Measurements from ENCODE around the gene CHN2.

Gene CHN2

DNA sequence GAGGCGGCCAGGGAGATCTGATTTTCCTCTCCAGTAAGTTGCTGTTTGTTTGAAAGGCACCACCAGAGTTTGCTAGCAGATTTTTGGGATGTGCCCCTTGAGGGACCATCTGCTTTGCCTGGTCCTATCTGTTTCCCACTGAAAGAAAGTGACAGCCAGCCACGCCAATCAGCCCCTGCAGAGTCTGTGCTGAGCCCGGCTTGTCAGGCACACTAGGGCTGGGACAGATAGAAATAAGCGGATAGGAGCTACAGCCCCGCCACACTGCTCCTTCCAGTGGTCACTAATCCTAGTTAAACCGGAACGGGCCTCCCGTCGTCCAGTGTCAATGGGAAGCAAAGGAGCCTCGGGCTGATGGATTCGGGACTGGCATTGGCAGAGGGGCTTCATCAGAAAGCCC, 207.2 kb downstream of the CHN2 start:
- DNase-seq (ENCODE audit: low spot score), result no peak

- no peak for DNase-seq (ENCODE audit: low spot score)
These were observed 211.3 kb downstream of the CHN2 start for GRCh38 chr7:29405891-29406290.

DNA sequence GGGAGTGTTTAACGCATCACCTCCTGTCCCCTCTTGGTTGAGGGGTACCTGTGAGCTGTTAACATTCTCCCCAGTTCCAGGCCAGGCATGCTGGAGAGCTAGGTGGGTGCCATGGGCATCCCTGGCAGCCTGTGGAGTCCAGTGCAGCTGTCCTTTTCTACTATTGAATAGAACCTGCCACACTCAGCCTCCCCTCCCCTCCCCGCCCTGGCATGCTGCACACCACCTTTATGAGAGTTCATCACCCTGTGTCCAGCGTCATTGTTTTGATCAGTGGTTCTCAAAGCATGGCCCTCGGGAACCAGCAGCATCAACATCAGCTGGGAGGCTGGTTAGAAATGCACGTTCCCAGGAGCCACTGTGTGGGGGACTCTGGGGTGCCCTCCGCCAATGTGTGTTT, 211.8 kb downstream of the CHN2 start:
- no peak for DNase-seq (ENCODE audit: low spot score)

GRCh38 chr7:29408841-29409243, 214.3 kb downstream of the CHN2 start:
- DNase-seq (ENCODE audit: low spot score), result peak; percentile 88

- no peak for DNase-seq (ENCODE audit: low spot score)
These were observed 216.4 kb downstream of the CHN2 start for GRCh38 chr7:29410996-29411395.

DNA sequence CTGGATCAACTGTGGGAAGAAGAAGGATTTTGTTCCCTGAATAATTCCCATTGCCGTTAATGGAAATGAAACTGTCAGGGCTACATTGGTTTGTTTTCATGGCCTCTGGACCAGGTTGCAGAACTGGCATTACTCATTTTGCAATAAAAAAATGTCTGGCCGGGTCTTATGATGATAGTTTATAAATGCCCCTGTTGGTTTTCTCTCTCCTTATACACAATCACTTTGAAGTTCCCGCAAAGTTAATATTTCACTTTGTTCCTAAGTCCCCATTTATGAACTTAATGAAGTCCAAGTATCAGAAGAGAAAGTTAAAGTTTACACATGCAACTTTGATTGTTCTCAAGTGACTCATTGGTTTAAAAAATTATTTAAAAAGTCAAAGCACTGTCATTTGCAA, 218.3 kb downstream of the CHN2 start:
- no peak for DNase-seq (ENCODE audit: low spot score)

DNA sequence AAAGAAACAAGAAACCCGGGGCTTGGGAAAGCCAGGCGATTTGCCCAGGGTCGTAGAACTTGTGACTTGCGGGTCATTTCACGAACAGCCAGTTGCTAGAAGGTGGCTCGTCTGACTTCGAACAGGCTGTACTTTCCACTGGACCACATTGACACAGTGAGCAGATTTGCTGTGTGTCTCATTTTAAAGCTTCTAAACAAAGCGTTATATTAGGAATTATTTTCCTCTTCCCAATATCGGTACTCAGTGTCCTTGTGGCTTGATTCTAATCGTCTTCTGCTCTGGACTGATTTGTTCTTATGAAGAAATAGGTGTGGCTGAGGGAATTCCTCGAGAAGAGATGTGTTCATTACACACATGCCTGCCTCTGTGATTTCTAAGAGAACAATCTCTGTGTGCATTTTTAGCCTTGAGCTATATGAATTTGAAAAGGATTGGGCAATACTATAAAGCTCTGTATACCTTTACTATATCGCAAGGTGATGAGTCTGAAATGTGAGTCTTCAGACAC, 219.1 kb downstream of the CHN2 start:
- no peak for DNase-seq (ENCODE audit: low spot score)

GRCh38 chr7:29414216-29414615, 219.6 kb downstream of the CHN2 start:
- DNase-seq (ENCODE audit: low spot score), result no peak

- no peak for DNase-seq (ENCODE audit: low spot score)
These were observed 220.6 kb downstream of the CHN2 start for GRCh38 chr7:29415215-29415614.

DNA sequence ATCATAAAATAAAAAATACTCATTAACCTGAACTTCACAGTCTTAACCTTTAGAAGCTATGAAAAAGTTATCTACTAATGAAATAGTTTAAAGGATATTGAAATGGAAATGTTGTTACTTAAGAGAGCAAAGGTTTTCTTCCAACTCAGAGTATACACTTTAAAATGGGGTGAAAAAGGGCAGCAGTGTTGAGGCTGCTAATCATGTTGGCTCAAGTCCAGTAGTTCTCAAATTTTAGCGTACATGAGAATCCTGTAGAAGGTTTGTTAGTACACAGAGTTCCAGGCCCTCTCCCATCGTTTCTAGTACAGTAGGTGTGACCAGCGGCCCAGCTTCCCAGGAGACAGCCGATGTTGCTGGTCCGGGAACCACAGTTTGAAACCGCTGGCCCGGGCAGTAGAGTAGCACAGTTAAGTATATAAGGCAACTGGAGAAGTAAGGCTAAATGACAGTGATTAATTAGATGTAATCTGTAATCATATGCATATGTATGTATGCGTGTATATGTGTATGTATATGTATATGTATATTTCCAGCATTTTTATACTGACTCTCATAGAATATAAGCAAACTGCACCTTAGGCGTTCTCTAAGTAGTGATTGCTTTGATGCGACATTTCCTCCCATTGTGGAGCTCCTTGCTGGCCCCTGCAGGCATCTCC, 221.8 kb downstream of the CHN2 start:
- DNase-seq (ENCODE audit: low spot score), result no peak

DNA sequence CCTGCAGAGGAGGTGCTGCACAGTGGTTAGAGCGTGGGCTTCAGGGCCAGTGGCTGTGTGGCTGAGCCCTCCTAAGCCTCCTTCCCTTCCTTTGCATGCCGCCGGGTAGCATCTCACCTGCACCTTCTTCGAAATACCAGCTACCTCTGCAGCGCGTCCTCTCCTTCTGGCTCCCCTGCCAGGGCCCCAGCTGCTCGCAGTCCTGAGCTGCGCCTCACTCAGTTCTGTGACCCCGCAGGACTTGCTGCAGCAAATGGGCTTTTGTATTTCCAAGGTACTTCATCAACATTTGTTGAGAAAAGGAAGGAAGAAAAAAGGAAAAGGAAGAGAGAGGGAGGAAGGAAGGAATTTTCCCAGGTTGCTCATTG, 222.3 kb downstream of the CHN2 start:
- no peak for DNase-seq (ENCODE audit: low spot score)

DNA sequence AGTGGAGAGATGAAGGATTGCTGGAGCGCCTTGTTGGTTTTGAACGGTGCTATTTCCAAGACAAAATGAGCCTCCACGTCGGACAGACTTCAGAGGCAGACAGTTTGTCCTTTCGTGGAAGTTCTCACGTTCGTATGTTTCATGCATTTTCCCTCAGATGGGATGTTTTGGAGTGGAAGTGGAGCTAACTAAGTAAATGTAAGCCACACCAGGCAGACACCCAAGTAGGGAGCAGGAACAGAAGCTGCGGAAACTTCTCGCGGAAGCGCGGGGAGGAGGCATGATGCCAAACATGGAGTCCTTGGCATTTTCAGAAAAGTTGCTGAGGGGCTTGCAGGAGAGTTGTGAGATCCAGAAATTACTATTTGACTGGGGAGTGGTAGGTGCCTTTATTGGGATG, 223.5 kb downstream of the CHN2 start:
- DNase-seq (ENCODE audit: low spot score), result no peak

DNA sequence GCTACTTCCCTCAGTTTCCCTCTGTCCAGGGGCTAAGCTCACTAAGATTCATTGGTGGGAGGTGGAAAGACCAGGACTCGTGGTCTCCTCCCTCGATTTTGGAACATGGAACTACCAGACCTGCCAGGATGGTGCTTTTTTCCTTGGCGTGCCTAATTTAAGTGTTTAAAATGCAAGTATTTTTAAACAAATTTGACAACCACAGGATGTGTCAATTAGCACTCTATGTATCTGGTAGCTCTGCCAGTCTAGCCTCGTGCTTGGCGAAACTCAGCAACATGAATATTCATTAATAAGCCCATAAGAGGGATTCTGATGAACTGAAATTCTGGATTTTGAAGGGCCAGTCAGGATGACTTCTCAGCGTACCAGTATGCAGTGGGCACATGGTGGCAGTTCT, 224.1 kb downstream of the CHN2 start:
- DNase-seq (ENCODE audit: low spot score), result no peak

GRCh38 chr7:29420011-29420410, 225.4 kb downstream of the CHN2 start:
- no peak for DNase-seq (ENCODE audit: low spot score)

DNA sequence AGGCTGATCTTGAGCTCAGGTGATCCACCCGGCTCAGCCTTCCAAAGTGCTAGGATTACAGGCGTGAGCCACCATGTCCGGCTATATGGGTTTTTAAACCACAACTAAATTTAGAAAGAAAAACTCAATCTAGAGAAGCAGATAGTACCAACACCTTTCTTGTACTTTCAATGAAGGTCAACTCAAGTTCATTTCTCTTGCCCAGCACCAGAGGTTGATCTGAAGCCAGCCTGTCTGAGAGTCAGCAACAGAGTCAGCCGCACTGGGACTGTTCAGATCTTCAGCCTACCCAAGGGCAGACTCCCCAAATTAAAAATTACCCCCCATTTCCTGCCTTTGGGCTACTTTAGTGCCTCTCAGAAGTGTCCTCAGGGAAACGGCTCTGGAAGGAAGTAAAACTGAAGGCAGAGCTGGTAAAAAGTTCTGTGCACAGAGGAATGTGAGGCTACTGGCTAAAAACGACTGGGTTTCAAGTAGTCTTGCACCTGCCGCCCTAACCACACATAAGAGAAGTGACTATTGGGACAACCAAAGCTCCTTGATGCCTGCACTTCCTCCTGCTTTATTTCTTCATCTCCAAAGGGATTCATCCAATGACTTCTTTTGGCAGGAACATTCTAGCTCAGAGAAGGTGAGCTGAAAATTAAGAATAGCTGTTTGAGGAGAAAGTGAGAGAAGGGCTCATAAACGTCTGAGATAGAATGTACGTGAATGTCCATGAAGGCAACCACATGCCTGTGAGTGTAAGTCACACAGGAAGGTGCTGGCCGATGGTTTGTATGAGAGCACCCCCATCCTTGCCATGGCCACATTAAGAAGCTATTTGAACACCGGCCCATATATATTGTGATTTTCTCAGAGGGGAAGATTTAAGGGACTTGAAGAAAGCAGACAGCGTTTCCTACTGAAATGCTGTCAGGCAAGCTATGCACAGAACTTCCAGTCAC, 226.7 kb downstream of the CHN2 start:
- no peak for DNase-seq (ENCODE audit: low spot score)

DNA sequence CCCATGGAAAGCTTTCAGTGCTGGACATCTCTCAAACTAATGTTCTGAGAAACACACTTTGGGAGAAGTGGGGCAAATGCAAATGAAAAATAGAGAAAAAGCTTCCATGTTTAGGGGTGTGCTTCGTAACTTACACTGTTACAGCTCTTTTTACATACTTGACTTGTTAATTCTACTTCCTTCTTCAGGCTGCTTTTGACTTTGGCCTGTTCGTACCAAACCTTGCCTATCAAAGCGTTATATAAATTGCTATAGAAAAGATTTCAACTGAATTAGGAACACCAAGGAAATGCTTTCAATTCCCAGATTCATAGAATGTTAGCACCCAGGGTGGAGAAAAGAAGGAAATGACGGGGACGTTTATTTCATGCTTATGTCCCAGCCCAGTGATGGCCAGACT, 228.3 kb downstream of the CHN2 start:
- DNase-seq (ENCODE audit: low spot score), result no peak

DNA sequence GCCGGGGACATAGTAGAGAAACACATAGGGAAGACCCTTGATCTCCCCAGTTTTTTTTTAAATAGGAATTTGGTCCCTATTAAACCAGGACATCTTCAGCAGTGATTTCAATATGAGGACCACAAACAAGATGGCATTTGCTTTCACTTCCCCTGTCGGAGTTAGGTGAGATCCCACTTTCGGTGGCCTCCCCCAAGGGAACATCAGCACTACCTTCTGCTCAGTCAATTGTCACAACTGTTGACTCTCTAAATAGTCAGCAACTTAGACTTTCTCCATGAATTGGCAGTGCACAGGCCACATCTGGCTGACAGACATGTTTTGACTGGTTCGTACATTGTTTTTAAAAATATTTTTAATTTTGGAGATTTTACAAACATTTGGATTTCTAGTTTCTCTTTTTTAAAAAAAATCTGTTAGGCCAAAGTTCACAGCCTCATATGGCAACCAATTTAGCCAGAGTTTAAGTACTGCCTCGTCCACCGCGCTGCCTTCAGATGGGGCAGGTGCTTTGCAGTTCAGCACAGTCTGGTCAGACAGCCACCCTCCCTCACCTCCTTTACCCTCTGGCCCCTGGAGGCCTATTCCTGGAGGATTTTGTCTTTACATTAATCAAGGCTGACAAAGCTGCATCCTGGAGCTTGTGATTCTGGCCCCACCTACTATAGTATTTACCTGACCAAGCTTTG, 229.9 kb downstream of the CHN2 start:
- DNase-seq (ENCODE audit: low spot score), result peak; percentile 36

GRCh38 chr7:29424984-29425309, 230.4 kb downstream of the CHN2 start:
- DNase-seq (ENCODE audit: low spot score), result no peak

DNA sequence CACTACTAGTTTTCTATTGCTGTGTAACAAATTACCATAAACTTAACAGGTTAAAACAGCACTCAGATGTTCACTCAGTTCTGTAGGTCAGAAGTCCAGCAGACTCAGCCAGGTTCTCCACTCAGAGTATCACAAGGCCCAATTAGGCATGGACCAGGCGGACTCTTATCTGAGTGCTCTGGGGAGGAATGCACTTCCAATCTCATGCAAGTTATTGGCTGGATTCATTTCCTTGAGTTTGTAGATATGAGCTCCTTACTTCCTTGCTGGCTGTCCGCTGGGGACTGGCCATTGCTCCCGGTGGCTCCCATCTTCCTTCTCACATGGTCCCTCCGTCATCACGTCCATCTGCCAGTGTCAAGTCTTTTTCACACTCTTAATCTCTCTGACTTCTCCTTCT, 232.0 kb downstream of the CHN2 start:
- DNase-seq (ENCODE audit: low spot score), result no peak

DNA sequence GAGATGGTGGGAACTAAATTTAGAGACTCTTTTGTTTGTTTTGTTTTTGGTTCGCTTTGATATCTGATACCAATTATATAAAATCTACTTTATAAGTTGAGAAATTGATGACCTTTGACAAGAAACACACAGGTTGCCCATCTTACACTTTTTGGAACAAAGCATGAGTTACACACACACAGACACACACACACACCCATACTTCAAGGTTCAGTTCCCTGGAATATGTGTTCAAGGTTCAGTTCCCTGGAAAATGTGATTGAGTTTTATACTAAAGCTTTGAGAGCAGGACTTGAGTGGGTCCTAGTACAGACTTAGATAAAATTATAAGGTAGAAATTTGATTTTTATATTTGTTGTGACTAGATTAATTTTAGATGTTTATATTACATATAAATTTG, 234.8 kb downstream of the CHN2 start:
- no peak for DNase-seq (ENCODE audit: low spot score)

DNA sequence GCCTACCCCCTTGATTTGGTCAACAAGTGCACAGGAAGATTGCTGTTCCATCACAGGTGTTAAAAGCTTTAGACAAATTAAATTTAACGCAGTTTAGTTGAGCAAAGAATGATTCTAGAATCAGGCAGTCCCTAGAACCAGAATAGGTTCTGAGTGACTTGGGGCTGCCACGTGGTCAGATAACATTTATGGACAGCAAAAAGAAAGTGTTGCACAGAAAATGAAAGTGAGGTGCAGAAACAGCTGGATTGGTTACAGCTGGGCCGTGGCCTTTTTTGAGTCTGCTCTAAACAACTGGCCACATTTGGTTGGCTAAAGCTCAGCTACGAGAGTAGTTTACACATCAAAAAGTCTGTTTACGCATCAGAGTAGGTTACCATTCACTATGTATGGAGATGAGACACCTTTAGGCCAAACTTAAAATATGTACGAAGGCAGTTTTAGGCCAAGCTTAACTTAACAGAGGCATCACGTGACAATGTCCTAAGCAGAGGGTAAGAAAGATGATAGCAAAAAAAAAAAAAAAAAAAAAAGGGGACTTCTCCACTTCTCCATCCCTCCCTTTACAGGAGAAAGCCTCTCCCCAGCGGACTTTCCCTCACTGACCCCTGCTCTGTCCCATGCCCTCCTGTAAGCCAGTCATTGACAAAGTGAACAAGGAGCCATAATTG, 235.8 kb downstream of the CHN2 start:
- DNase-seq (ENCODE audit: low spot score), result no peak

GRCh38 chr7:29431686-29432085, 237.1 kb downstream of the CHN2 start:
- no peak for DNase-seq (ENCODE audit: low spot score)

Data from GM03348 (cell line).